ENCODE data around the gene DNASE1L3. TPM values are rescaled to one million over a fixed set of nuclear protein-coding genes. Genes with fewer than 3 reads are reported as not detected.

DNASE1L3 gene
- total RNA-seq, 1 experiment from 2014 or later, result 0.36 TPM

DNA sequence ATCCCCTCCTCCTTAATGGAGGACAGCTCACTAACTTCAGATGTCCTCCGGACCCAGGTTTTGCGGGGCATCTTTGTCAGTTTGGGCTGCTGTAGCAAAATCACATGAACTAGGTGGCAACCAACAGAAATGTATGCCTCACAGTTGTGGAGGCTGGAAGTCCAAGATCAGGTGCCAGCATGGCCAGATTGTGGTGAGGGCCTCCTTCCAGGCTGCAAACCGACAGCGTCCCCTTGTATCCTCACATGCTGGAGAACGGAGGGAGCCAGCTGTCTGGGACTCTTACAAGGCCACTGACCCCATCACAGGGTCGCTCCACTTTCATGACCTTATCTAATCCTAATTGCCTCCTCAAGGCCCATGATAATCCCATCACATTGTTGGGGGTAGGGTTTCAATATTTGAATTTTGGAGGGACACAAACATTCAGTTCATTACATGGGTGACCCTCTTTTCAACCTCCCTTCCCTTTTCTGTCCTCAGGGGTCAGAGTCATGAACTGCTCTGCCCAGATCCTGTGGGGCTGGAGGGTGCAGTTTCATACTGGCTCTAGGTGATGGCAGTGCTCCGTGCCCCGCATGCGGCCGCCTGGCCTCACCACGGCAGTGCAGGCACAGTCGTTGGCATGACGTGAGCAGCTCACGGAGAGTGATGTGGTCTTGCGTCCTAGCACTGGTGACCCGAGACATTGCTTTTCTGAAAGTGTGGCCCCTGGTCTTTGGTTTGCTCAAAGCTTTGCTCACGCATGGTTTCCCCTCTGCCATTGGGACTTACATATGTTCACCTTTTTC, 58.4 kb downstream of the DNASE1L3 start:
- H3K79me2 ChIP-seq (ENCODE audit: low read length), result no peaks in the 10 kb centered on the region
- ATAC-seq (no peak), DNase-seq (no peak)
- H3K27me3 ChIP-seq (ENCODE audit: low read length), result no peaks in the 10 kb centered on the region
- no peak overlapping the region for H3K9ac ChIP-seq (ENCODE audit: low read length)
- no peak overlapping the region for H2AFZ ChIP-seq (ENCODE audit: low read length)
- H4K20me1 ChIP-seq (ENCODE audit: low read length), result no peaks in the 10 kb centered on the region
- peaks cover 91% of the 10 kb centered on the region for H3K36me3 ChIP-seq (ENCODE audit: low read depth, low read length)
- ChIA-PET CTCF (no interaction called here), POLR2A (ENCODE audit: unreplicated experiment) (no interaction called here)
- no peak overlapping the region for H3K4me2 ChIP-seq (ENCODE audit: low read length)
- no peaks in the 10 kb centered on the region for H3K9me2 ChIP-seq (replicated peaks; ENCODE audit: low read length)
- H3K27ac ChIP-seq (ENCODE audit: low read length), result no peak overlapping the region
- H3K4me1 ChIP-seq (ENCODE audit: insufficient read depth, low read length), result no peaks in the 10 kb centered on the region
- TF ChIP-seq EZH2phosphoT487 (IDR thresholded peaks at IDR 0.05; ENCODE audit: borderline replicate concordance, low read length) (no peak), EZH2 (IDR thresholded peaks at IDR 0.05; ENCODE audit: low read length, unreplicated experiment) (no peak)
- TF ChIP-seq, protein P1, sequence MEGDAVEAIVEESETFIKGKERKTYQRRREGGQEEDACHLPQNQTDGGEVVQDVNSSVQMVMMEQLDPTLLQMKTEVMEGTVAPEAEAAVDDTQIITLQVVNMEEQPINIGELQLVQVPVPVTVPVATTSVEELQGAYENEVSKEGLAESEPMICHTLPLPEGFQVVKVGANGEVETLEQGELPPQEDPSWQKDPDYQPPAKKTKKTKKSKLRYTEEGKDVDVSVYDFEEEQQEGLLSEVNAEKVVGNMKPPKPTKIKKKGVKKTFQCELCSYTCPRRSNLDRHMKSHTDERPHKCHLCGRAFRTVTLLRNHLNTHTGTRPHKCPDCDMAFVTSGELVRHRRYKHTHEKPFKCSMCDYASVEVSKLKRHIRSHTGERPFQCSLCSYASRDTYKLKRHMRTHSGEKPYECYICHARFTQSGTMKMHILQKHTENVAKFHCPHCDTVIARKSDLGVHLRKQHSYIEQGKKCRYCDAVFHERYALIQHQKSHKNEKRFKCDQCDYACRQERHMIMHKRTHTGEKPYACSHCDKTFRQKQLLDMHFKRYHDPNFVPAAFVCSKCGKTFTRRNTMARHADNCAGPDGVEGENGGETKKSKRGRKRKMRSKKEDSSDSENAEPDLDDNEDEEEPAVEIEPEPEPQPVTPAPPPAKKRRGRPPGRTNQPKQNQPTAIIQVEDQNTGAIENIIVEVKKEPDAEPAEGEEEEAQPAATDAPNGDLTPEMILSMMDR (conservative IDR thresholded peaks at IDR 0.05; ENCODE audit: low read depth, low read length), result no peak
- H3K4me3 ChIP-seq (ENCODE audit: low read length), result no peak overlapping the region
- intact Hi-C loops (cut with micrococcal nuclease), result no loop called here
- no peaks in the 10 kb centered on the region for H3K9me3 ChIP-seq (ENCODE audit: low read length)
- no TSS peak for BruUV-seq (replicated peaks)
- H3F3A ChIP-seq (ENCODE audit: low read length, unreplicated experiment), result peaks cover 5% of the 10 kb centered on the region

DNA sequence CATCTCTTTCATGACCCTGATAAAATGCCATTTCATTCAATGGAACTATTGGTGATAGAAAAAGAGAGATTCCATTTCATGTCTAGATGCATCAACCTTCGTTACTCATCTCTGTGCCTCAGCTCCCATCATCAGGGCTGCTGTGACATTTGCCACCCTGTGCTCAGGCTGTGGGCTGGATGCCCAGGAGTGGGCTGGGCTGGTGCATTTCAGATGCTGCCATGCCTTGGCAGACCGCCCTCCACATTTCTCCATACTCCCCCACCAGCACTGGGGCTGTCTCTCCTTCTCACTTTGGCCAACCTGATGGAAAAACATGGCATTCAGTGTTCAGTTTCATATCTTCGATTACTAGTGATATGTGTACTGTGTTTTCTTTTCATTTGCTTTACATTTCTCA, 59.1 kb downstream of the DNASE1L3 start:
- ChIA-PET CTCF (no interaction called here), POLR2A (ENCODE audit: unreplicated experiment) (no interaction called here)
- Histone ChIP-seq H3K4me2 (ENCODE audit: low read length) (no peak overlapping the region), H3K27ac (ENCODE audit: low read length) (no peak overlapping the region), H3K79me2 (ENCODE audit: low read length) (no peaks in the 10 kb centered on the region), H3K36me3 (ENCODE audit: low read depth, low read length) (peaks cover 92% of the 10 kb centered on the region), H3K4me3 (ENCODE audit: low read length) (no peak overlapping the region), H3F3A (ENCODE audit: low read length, unreplicated experiment) (no peaks in the 10 kb centered on the region), H3K9ac (ENCODE audit: low read length) (no peak overlapping the region), H3K27me3 (ENCODE audit: low read length) (no peaks in the 10 kb centered on the region), H3K9me2 (replicated peaks; ENCODE audit: low read length) (no peaks in the 10 kb centered on the region), H3K4me1 (ENCODE audit: insufficient read depth, low read length) (no peaks in the 10 kb centered on the region), H3K9me3 (ENCODE audit: low read length) (no peaks in the 10 kb centered on the region), H2AFZ (ENCODE audit: low read length) (no peak overlapping the region), H4K20me1 (ENCODE audit: low read length) (no peaks in the 10 kb centered on the region)
- intact Hi-C loops (cut with micrococcal nuclease), result no loop called here
- no TSS peak for BruUV-seq (replicated peaks)
- ATAC-seq, result no peak; the same call in 1 of the 2 replicates
- TF ChIP-seq, protein P1 (conservative IDR thresholded peaks at IDR 0.05; ENCODE audit: low read depth, low read length), result no peak
- no peak for TF ChIP-seq EZH2phosphoT487 (IDR thresholded peaks at IDR 0.05; ENCODE audit: borderline replicate concordance, low read length)
- TF ChIP-seq EZH2 (IDR thresholded peaks at IDR 0.05; ENCODE audit: low read length, unreplicated experiment), result no peak
- DNase-seq, result no peak

DNA sequence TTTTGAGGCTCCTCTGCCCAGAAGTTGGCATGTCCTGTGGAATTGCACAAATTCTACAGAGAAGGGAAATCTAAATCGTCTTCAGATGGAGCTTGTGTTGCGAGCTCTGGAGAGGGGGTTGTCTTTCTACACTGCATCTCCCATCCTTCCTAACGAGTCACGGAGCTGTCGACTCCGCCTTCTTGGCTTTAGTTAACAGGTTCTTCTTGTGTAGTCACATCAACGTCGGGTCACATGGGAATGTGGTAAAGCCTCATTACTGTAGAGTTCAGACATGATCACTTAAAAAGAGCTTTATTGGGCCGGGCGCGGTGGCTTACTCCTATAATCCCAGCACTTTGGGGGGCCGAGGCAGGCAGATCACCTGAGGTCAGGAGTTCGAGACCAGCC, 60.0 kb downstream of the DNASE1L3 start:
- Histone ChIP-seq H3K79me2 (ENCODE audit: low read length) (no peaks in the 10 kb centered on the region), H3K4me2 (ENCODE audit: low read length) (no peak overlapping the region), H3K9me2 (replicated peaks; ENCODE audit: low read length) (no peaks in the 10 kb centered on the region), H4K20me1 (ENCODE audit: low read length) (no peaks in the 10 kb centered on the region), H3K27ac (ENCODE audit: low read length) (no peak overlapping the region), H3K9ac (ENCODE audit: low read length) (no peak overlapping the region), H3K36me3 (ENCODE audit: low read depth, low read length) (peaks cover 93% of the 10 kb centered on the region), H3F3A (ENCODE audit: low read length, unreplicated experiment) (no peaks in the 10 kb centered on the region), H3K9me3 (ENCODE audit: low read length) (no peaks in the 10 kb centered on the region), H3K4me3 (ENCODE audit: low read length) (no peak overlapping the region), H2AFZ (ENCODE audit: low read length) (no peak overlapping the region), H3K4me1 (ENCODE audit: insufficient read depth, low read length) (no peaks in the 10 kb centered on the region), H3K27me3 (ENCODE audit: low read length) (no peaks in the 10 kb centered on the region)
- TF ChIP-seq, protein P1 (conservative IDR thresholded peaks at IDR 0.05; ENCODE audit: low read depth, low read length), result no peak
- intact Hi-C loops (cut with micrococcal nuclease), result no loop called here
- ChIA-PET CTCF (no interaction called here), POLR2A (ENCODE audit: unreplicated experiment) (no interaction called here)
- ATAC-seq, result no peak
- no TSS peak for BruUV-seq (replicated peaks)
- DNase-seq, result no peak

All from PC-3 (cell line).